AG04450 (cell line): ENCODE data around the gene E2F7. TPM values are rescaled to one million over a fixed set of nuclear protein-coding genes. Genes with fewer than 3 reads are reported as not detected.
A peak's percentile ranks its signal among the peaks of the same experiment; 100 is the strongest.

Source experiments
- CTCF ChIA-PET: fragments of 300-600, 350-600 bp; formaldehyde crosslinking; extraction: SDS; loops from one replicate; lab custom pipeline; 2022; ENCODE audit warnings: antibody characterized with exemption, inconsistent platforms; lab: Charles Lee
- POLR2A ChIA-PET: fragments of 350-600 bp; formaldehyde crosslinking; extraction: SDS; loops from one replicate; lab custom pipeline; 2021; ENCODE audit warnings: antibody characterized with exemption, inconsistent platforms; lab: Yijun Ruan, JAX
- DNase-seq: peaks from one replicate; pipeline ENCODE4 v3.0.0-alpha.2; 2011; ENCODE audit warnings: low read depth, low spot score
- H3K27ac ChIP-seq: one replicate; pipeline ENCODE4 v1.5.1; 2012; ENCODE audit warnings: low read depth, low read length, control low read depth
- H3K27me3 ChIP-seq: one replicate; pipeline ENCODE4 v1.6.0; 2012; ENCODE audit warnings: low read length; ENCODE audit not compliant: control insufficient read depth, insufficient read depth
- H3K4me3 ChIP-seq: 2 replicates; pipeline ENCODE4 v1.5.1; 2011; ENCODE audit warnings: mild to moderate bottlenecking, low read depth, low read length, control low read depth
- H3K9me3 ChIP-seq: 2 replicates; pipeline ENCODE4 v1.5.1; 2012; ENCODE audit warnings: low read length; ENCODE audit not compliant: control insufficient read depth, insufficient read depth
- polyA plus RNA-seq: library from polyadenylated mRNA; depleted of rRNA; stranded (reverse); fragments of >200 nt; gene quantifications from 2 replicates; pipeline ENCODE4 v1.2.3, GENCODE V29; 2011
- TF ChIP-seq, protein P1 (sequence below): IDR thresholded peaks from 2 replicates; pipeline ENCODE4 v1.5.1; 2011; ENCODE audit warnings: low read depth, low read length, control low read depth, inconsistent platforms

Gene E2F7
- polyA plus RNA-seq, 1 experiment, result 5.2 TPM

DNA sequence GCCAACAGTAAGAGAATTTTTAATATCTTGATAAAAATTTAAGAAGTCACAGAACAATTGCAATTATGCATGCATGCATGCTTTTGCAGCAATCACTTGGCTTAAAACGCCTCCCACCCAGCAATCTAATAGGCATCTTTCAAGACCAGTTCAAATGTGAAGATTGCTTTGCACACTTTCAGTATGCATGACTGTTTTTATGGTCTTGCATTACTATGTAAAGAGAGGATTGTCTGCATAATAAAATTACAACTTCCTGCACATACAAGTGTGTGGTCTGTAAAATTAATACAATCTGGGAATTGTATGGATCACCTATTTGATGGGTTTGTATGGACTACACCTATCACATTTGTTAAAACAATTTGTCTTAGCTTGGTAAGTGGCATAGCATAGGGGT is 48.8 kb downstream of the E2F7 start:
- TF ChIP-seq, protein P1, sequence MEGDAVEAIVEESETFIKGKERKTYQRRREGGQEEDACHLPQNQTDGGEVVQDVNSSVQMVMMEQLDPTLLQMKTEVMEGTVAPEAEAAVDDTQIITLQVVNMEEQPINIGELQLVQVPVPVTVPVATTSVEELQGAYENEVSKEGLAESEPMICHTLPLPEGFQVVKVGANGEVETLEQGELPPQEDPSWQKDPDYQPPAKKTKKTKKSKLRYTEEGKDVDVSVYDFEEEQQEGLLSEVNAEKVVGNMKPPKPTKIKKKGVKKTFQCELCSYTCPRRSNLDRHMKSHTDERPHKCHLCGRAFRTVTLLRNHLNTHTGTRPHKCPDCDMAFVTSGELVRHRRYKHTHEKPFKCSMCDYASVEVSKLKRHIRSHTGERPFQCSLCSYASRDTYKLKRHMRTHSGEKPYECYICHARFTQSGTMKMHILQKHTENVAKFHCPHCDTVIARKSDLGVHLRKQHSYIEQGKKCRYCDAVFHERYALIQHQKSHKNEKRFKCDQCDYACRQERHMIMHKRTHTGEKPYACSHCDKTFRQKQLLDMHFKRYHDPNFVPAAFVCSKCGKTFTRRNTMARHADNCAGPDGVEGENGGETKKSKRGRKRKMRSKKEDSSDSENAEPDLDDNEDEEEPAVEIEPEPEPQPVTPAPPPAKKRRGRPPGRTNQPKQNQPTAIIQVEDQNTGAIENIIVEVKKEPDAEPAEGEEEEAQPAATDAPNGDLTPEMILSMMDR, result no peak
- Histone ChIP-seq H3K4me3 (no peak overlapping the region), H3K9me3 (no peaks in the 10 kb centered on the region), H3K27ac (no peak overlapping the region), H3K27me3 (no peaks in the 10 kb centered on the region)
- ChIA-PET POLR2A (no interaction called here), CTCF (interaction anchor here (0.8 to 1.1 kb wide), 2 partner anchors 309 to 395 kb away, joined by 3 to 5 read pairs; no protein-coding TSS in a partner anchor)
- no peak for DNase-seq

DNA sequence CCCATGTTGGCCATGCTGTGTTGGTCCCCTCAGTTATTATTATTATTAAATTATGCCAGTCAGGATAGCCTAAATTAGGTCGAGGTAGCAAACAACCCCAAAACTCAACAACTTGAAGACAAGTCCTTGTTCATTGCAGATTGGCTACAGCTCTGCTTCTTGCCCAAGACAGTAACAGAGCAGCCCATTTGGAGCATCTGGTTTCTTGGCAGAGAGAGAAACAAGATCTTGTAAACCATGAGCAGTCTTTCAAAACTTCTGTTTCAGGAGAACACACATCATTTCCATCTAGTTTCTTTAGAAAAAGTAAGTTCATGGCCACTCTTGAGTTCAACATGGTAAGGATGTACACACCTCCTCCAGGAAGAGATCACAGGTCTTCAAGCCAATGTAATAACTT is 52.3 kb downstream of the E2F7 start:
- ChIA-PET CTCF (interaction anchor here (1.0 to 1.6 kb wide), 5 partner anchors 8 to 672 kb away, joined by 3 to 9 read pairs (median 3); partner anchors contain the start of gene CSRP2), POLR2A (no interaction called here)
- DNase-seq, result peak; percentile 21
- no peak overlapping the region for H3K27ac ChIP-seq
- H3K9me3 ChIP-seq, result no peaks in the 10 kb centered on the region
- H3K27me3 ChIP-seq, result no peaks in the 10 kb centered on the region
- TF ChIP-seq, protein P1, result no peak
- no peak overlapping the region for H3K4me3 ChIP-seq

DNA sequence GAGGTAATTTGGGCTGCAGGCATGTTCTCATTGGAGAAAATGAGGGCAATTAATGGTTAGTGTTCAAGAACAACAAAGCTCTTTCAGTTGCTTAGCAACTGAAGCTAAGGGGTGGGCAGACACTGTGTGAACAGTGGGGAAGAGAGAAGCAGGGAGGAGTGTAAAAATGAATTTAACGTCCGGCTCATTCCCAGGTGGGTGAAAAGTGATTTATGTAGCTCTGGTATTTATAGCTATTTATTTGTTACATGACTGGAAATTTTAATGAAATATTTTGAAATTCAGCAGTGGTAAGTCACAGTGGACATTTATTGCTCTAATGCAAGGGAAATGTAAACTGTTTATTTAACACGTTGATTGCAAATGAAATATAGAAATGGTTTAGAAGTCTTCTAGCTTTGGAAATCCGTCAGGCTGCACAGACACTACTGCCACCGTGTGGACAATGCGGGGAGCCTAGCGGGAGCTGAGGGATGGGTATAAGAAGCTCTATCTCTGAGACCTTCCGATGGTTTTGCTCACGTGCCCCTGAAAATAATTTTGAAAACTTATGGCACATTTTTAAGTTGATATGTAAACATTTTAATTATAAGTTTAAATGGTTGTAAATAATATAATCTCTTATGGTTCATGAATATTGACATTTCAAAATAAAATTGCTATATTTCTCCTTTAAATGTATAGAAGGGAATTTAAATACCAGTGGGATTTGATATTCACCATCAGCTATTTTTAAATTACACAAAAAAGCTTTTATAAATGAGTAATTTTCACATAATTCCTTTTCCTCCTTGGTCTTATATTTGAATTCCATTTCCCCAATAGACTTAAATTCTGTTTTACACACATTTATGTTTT is 54.4 kb downstream of the E2F7 start:
- POLR2A ChIA-PET, result interaction anchor here (0.6 to 1.4 kb wide), 6 partner anchors 18 to 820 kb away, joined by 3 to 7 read pairs (median 3); no protein-coding TSS in a partner anchor
- DNase-seq, result peak; percentile 72
- Histone ChIP-seq H3K27ac (no peak overlapping the region), H3K9me3 (no peaks in the 10 kb centered on the region), H3K4me3 (no peak overlapping the region), H3K27me3 (no peaks in the 10 kb centered on the region)
- CTCF ChIA-PET, result interaction anchor here (0.6 to 2.5 kb wide), 114 partner anchors 10 to 1968 kb away, joined by 3 to 77 read pairs (median 5); partner anchors contain the start of gene CSRP2
- TF ChIP-seq, protein P1, result peak; percentile 100

DNA sequence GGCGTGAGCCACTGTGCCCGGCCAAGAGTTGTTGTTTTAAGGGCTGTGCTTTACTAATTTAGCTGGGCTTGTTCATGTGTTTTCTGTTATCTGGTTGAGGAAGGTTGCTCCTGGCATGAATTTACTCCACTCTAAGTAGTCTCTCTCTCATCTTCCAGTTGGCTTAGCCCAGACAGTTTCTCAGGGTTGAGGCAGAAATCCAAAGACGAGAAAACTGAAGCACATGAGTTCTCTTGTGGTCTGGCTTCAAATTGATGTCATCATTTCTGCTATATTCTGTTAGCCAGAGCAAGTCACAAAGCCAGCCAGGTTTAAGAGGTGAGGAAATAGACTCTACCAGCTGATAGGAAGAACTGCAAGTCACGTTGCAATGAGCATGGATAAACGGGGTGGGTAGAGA is 57.9 kb downstream of the E2F7 start:
- no peaks in the 10 kb centered on the region for H3K9me3 ChIP-seq
- no peak overlapping the region for H3K4me3 ChIP-seq
- TF ChIP-seq, protein P1, result no peak
- no peak overlapping the region for H3K27ac ChIP-seq
- no peak for DNase-seq
- CTCF ChIA-PET, result interaction anchor here (1.2 to 1.7 kb wide), 2 partner anchors 14 to 24 kb away, joined by 3 to 4 read pairs; no protein-coding TSS in a partner anchor
- H3K27me3 ChIP-seq, result no peaks in the 10 kb centered on the region
- POLR2A ChIA-PET, result no interaction called here

DNA sequence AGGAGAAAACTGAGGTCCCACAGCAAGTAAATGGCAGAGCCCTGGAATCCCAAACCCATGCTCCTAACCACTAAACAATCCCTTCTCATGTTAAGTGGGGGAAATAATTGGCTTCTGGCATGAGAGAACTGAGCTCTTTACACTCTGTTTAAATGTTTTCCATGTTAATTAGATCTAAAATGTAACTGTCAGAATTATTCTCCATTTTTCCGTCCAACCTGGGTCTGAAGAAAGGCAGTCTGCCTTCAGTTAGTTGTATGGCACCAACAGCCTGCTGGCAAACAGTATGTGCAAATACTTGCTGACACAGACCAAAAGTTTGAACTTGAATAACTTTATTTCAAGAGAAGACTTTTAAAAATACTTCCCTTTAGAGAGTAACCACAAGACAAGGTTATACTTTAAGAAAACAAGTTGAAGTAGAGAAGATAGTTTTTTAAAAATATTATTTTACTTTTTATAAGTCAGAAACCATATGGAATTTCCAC is 59.7 kb downstream of the E2F7 start:
- Histone ChIP-seq H3K9me3 (no peaks in the 10 kb centered on the region), H3K27me3 (no peaks in the 10 kb centered on the region), H3K4me3 (no peak overlapping the region), H3K27ac (no peak overlapping the region)
- ChIA-PET CTCF (interaction anchor here (0.6 to 1.1 kb wide), 2 partner anchors 384 to 1490 kb away, joined by 3 read pairs; no protein-coding TSS in a partner anchor), POLR2A (no interaction called here)
- TF ChIP-seq, protein P1, result no peak
- no peak for DNase-seq
